ENCODE measurements around the gene BTBD7.

The BTBD7 gene

DNA sequence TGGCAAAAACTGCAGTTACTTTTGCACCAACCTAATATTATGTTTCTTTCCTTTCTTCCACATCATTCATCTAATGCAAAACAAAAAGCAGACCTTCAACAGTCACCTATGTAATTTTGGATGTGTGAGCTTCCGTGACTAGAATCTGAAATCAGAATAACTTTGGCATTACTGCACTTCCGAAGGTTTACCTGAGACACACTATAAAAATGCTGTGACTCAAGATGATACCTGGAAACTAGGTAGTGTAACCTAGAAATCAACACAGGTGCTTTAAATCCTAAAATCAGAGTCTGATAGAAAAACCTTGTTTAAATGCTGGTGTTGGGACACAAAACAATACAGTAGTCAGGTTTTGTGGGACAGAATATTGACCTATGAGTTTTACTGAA is 2.2 kb downstream of the BTBD7 start:
- peak overlapping the region in 1 of 2 donors; percentile 85 for H3K9ac ChIP-seq (ENCODE audit: low read depth in 1 of 2, low read length in 2 of 2)
- peak overlapping the region; percentile 85 to 88 for H3K4me3 ChIP-seq (ENCODE audit: low read depth in 1 of 2, low read length in 2 of 2)

GRCh38 chr14:93329965-93330608 is 2.7 kb downstream of the BTBD7 start:
- H3K36me3 ChIP-seq (ENCODE audit: control insufficient read depth in 1 of 2, insufficient read depth in 2 of 2, low read length in 2 of 2) = no peaks in the 10 kb centered on the region
- peak overlapping the region; percentile 85 to 88 for H3K4me3 ChIP-seq (ENCODE audit: low read depth in 1 of 2, low read length in 2 of 2)
- H3K27ac ChIP-seq (ENCODE audit: low read depth, low read length) = no peak overlapping the region
- no peaks in the 10 kb centered on the region for H3K9me3 ChIP-seq (ENCODE audit: control insufficient read depth in 1 of 2, low read length in 2 of 2)
- H3K4me1 ChIP-seq (ENCODE audit: control insufficient read depth in 1 of 2, insufficient read depth in 2 of 2, low read length in 2 of 2) = peaks cover 33 to 36% of the 10 kb centered on the region in 2 donors
- H3K27me3 ChIP-seq (ENCODE audit: control insufficient read depth in 1 of 2, insufficient read depth in 2 of 2, low read length in 2 of 2) = no peaks in the 10 kb centered on the region
- H3K9ac ChIP-seq (ENCODE audit: low read depth in 1 of 2, low read length in 2 of 2) = peak overlapping the region in 1 of 2 donors; percentile 16

More for the DNA sequence above, 2.2 kb downstream of the BTBD7 start:
- H3K4me1 ChIP-seq (ENCODE audit: control insufficient read depth in 1 of 2, insufficient read depth in 2 of 2, low read length in 2 of 2) = peaks cover 33 to 36% of the 10 kb centered on the region in 2 donors
- H3K27ac ChIP-seq (ENCODE audit: low read depth, low read length) = no peak overlapping the region
- no peaks in the 10 kb centered on the region for H3K27me3 ChIP-seq (ENCODE audit: control insufficient read depth in 1 of 2, insufficient read depth in 2 of 2, low read length in 2 of 2)
- H3K36me3 ChIP-seq (ENCODE audit: control insufficient read depth in 1 of 2, insufficient read depth in 2 of 2, low read length in 2 of 2) = no peaks in the 10 kb centered on the region
- H3K9me3 ChIP-seq (ENCODE audit: control insufficient read depth in 1 of 2, low read length in 2 of 2) = no peaks in the 10 kb centered on the region

DNA sequence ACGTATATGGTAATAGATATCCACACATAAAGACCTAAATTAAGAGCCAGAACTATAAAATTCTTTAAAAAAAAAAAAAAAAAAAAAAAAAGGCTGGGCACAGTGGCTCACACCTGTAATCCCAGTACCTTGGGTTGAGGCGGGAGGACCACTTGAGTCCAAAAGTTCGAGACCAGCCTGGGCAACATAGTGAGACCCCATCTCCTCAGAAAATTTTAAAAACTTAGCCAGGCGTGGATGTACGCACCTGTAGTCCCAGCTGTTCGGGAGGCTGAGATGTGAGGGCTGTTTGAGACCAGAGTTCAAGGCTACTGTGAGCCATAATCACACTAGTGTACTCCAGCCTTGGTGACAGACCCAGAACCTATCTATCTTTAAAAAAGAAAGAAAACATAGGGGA is 4.3 kb downstream of the BTBD7 start:
- no peak overlapping the region for H3K27ac ChIP-seq (ENCODE audit: low read depth, low read length)
- no peak overlapping the region for H3K9ac ChIP-seq (ENCODE audit: low read depth in 1 of 2, low read length in 2 of 2)
- no peak overlapping the region for H3K4me3 ChIP-seq (ENCODE audit: low read depth in 1 of 2, low read length in 2 of 2)
- H3K4me1 ChIP-seq (ENCODE audit: control insufficient read depth in 1 of 2, insufficient read depth in 2 of 2, low read length in 2 of 2) = peaks cover 32% of the 10 kb centered on the region in 2 donors
- no peaks in the 10 kb centered on the region for H3K9me3 ChIP-seq (ENCODE audit: control insufficient read depth in 1 of 2, low read length in 2 of 2)
- H3K36me3 ChIP-seq (ENCODE audit: control insufficient read depth in 1 of 2, insufficient read depth in 2 of 2, low read length in 2 of 2) = peaks cover 0 to 4% of the 10 kb centered on the region in 2 donors
- no peaks in the 10 kb centered on the region for H3K27me3 ChIP-seq (ENCODE audit: control insufficient read depth in 1 of 2, insufficient read depth in 2 of 2, low read length in 2 of 2)

DNA sequence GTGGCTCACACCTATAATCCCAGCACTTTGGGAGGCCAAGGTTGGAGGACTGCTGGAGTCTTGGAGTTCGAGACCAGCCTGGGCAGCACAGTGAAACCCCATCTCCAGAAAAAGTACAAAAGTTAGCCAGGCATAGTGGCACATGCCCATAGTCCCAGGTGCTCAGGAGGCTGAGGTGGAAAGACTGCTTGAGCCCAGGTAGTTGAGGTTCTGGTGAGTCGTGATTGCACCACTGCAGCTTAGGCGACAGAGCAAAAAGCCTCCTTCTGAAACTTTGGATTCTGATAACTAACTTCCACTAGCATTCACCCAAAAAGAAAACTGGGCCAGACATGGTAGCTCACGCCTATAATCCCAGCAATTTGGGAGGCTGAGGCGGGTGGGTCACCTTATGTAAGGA is 6.6 kb downstream of the BTBD7 start:
- H3K27me3 ChIP-seq (ENCODE audit: control insufficient read depth in 1 of 2, insufficient read depth in 2 of 2, low read length in 2 of 2) = no peaks in the 10 kb centered on the region
- no peak overlapping the region for H3K27ac ChIP-seq (ENCODE audit: low read depth, low read length)
- peaks cover 23 to 28% of the 10 kb centered on the region in 2 donors for H3K4me1 ChIP-seq (ENCODE audit: control insufficient read depth in 1 of 2, insufficient read depth in 2 of 2, low read length in 2 of 2)
- no peaks in the 10 kb centered on the region for H3K9me3 ChIP-seq (ENCODE audit: control insufficient read depth in 1 of 2, low read length in 2 of 2)
- H3K36me3 ChIP-seq (ENCODE audit: control insufficient read depth in 1 of 2, insufficient read depth in 2 of 2, low read length in 2 of 2) = peaks cover 0 to 4% of the 10 kb centered on the region in 2 donors
- H3K9ac ChIP-seq (ENCODE audit: low read depth in 1 of 2, low read length in 2 of 2) = no peak overlapping the region
- H3K4me3 ChIP-seq (ENCODE audit: low read depth in 1 of 2, low read length in 2 of 2) = no peak overlapping the region

- peaks cover 0 to 4% of the 10 kb centered on the region in 2 donors for H3K36me3 ChIP-seq (ENCODE audit: control insufficient read depth in 1 of 2, insufficient read depth in 2 of 2, low read length in 2 of 2)
- no peak overlapping the region for H3K4me3 ChIP-seq (ENCODE audit: low read depth in 1 of 2, low read length in 2 of 2)
- no peak overlapping the region for H3K27ac ChIP-seq (ENCODE audit: low read depth, low read length)
- H3K27me3 ChIP-seq (ENCODE audit: control insufficient read depth in 1 of 2, insufficient read depth in 2 of 2, low read length in 2 of 2) = no peaks in the 10 kb centered on the region
- peaks cover 7 to 20% of the 10 kb centered on the region in 2 donors for H3K4me1 ChIP-seq (ENCODE audit: control insufficient read depth in 1 of 2, insufficient read depth in 2 of 2, low read length in 2 of 2)
- no peak overlapping the region for H3K9ac ChIP-seq (ENCODE audit: low read depth in 1 of 2, low read length in 2 of 2)
- H3K9me3 ChIP-seq (ENCODE audit: control insufficient read depth in 1 of 2, low read length in 2 of 2) = no peaks in the 10 kb centered on the region
Measured at GRCh38 chr14:93323600-93324174, 9.1 kb downstream of the BTBD7 start.

GRCh38 chr14:93322929-93323599 is 9.8 kb downstream of the BTBD7 start:
- Histone ChIP-seq H3K9me3 (ENCODE audit: control insufficient read depth in 1 of 2, low read length in 2 of 2) (no peaks in the 10 kb centered on the region), H3K9ac (ENCODE audit: low read depth in 1 of 2, low read length in 2 of 2) (no peak overlapping the region), H3K27ac (ENCODE audit: low read depth, low read length) (no peak overlapping the region), H3K4me1 (ENCODE audit: control insufficient read depth in 1 of 2, insufficient read depth in 2 of 2, low read length in 2 of 2) (peaks cover 6 to 23% of the 10 kb centered on the region in 2 donors), H3K27me3 (ENCODE audit: control insufficient read depth in 1 of 2, insufficient read depth in 2 of 2, low read length in 2 of 2) (no peaks in the 10 kb centered on the region), H3K4me3 (ENCODE audit: low read depth in 1 of 2, low read length in 2 of 2) (no peak overlapping the region), H3K36me3 (ENCODE audit: control insufficient read depth in 1 of 2, insufficient read depth in 2 of 2, low read length in 2 of 2) (peaks cover 0 to 4% of the 10 kb centered on the region in 2 donors)

- Histone ChIP-seq H3K27me3 (ENCODE audit: control insufficient read depth in 1 of 2, insufficient read depth in 2 of 2, low read length in 2 of 2) (no peaks in the 10 kb centered on the region), H3K9ac (ENCODE audit: low read depth in 1 of 2, low read length in 2 of 2) (no peak overlapping the region), H3K27ac (ENCODE audit: low read depth, low read length) (no peak overlapping the region), H3K4me3 (ENCODE audit: low read depth in 1 of 2, low read length in 2 of 2) (no peak overlapping the region), H3K4me1 (ENCODE audit: control insufficient read depth in 1 of 2, insufficient read depth in 2 of 2, low read length in 2 of 2) (peaks cover 10 to 39% of the 10 kb centered on the region in 2 donors), H3K9me3 (ENCODE audit: control insufficient read depth in 1 of 2, low read length in 2 of 2) (no peaks in the 10 kb centered on the region), H3K36me3 (ENCODE audit: control insufficient read depth in 1 of 2, insufficient read depth in 2 of 2, low read length in 2 of 2) (peaks cover 0 to 4% of the 10 kb centered on the region in 2 donors)
Measured at GRCh38 chr14:93320489-93320888, 12.3 kb downstream of the BTBD7 start.

GRCh38 chr14:93319958-93320357 is 12.9 kb downstream of the BTBD7 start:
- no peak overlapping the region for H3K27ac ChIP-seq (ENCODE audit: low read depth, low read length)
- H3K9me3 ChIP-seq (ENCODE audit: control insufficient read depth in 1 of 2, low read length in 2 of 2) = no peaks in the 10 kb centered on the region
- no peak overlapping the region for H3K9ac ChIP-seq (ENCODE audit: low read depth in 1 of 2, low read length in 2 of 2)
- peaks cover 0 to 4% of the 10 kb centered on the region in 2 donors for H3K36me3 ChIP-seq (ENCODE audit: control insufficient read depth in 1 of 2, insufficient read depth in 2 of 2, low read length in 2 of 2)
- no peaks in the 10 kb centered on the region for H3K27me3 ChIP-seq (ENCODE audit: control insufficient read depth in 1 of 2, insufficient read depth in 2 of 2, low read length in 2 of 2)
- H3K4me1 ChIP-seq (ENCODE audit: control insufficient read depth in 1 of 2, insufficient read depth in 2 of 2, low read length in 2 of 2) = peaks cover 10 to 39% of the 10 kb centered on the region in 2 donors
- no peak overlapping the region for H3K4me3 ChIP-seq (ENCODE audit: low read depth in 1 of 2, low read length in 2 of 2)

DNA sequence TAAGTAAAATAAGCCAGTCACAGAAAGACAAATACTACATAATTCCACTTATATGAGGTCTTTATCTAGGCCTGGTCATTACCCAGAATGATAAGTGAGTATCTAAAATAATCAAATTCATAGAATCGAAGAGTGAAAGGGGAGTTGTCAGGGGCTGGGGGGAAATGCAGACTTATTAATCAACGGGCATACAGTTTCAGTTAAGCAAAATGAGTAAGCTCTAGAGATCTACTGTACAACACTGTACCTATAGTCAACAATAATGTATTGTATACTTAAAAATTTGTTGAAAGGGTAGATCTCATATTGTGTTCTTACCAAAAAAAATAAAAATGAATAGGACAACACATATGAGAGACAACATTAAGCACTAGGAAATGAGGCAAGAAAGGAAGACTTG is 13.3 kb downstream of the BTBD7 start:
- Histone ChIP-seq H3K9me3 (ENCODE audit: control insufficient read depth in 1 of 2, low read length in 2 of 2) (no peaks in the 10 kb centered on the region), H3K36me3 (ENCODE audit: control insufficient read depth in 1 of 2, insufficient read depth in 2 of 2, low read length in 2 of 2) (peaks cover 0 to 4% of the 10 kb centered on the region in 2 donors), H3K27ac (ENCODE audit: low read depth, low read length) (no peak overlapping the region), H3K9ac (ENCODE audit: low read depth in 1 of 2, low read length in 2 of 2) (no peak overlapping the region), H3K4me1 (ENCODE audit: control insufficient read depth in 1 of 2, insufficient read depth in 2 of 2, low read length in 2 of 2) (peaks cover 10 to 35% of the 10 kb centered on the region in 2 donors), H3K27me3 (ENCODE audit: control insufficient read depth in 1 of 2, insufficient read depth in 2 of 2, low read length in 2 of 2) (no peaks in the 10 kb centered on the region), H3K4me3 (ENCODE audit: low read depth in 1 of 2, low read length in 2 of 2) (no peak overlapping the region)

- H3K27ac ChIP-seq (ENCODE audit: low read depth, low read length) = no peak overlapping the region
- peaks cover 10 to 35% of the 10 kb centered on the region in 2 donors for H3K4me1 ChIP-seq (ENCODE audit: control insufficient read depth in 1 of 2, insufficient read depth in 2 of 2, low read length in 2 of 2)
- H3K27me3 ChIP-seq (ENCODE audit: control insufficient read depth in 1 of 2, insufficient read depth in 2 of 2, low read length in 2 of 2) = no peaks in the 10 kb centered on the region
- H3K9me3 ChIP-seq (ENCODE audit: control insufficient read depth in 1 of 2, low read length in 2 of 2) = no peaks in the 10 kb centered on the region
- H3K36me3 ChIP-seq (ENCODE audit: control insufficient read depth in 1 of 2, insufficient read depth in 2 of 2, low read length in 2 of 2) = peaks cover 0 to 2% of the 10 kb centered on the region in 2 donors
- no peak overlapping the region for H3K4me3 ChIP-seq (ENCODE audit: low read depth in 1 of 2, low read length in 2 of 2)
- no peak overlapping the region for H3K9ac ChIP-seq (ENCODE audit: low read depth in 1 of 2, low read length in 2 of 2)
Measured at GRCh38 chr14:93318927-93319326, 13.9 kb downstream of the BTBD7 start.
